Stomach (tissue), 9 donors: ENCODE data around the gene DPF3. TPM values are rescaled to one million over a fixed set of nuclear protein-coding genes. Genes with fewer than 3 reads are reported as not detected.

Experiments used
- DNase-seq, 2 donors: peaks; one replicate each; pipeline versions ENCODE4 v3.0.0 to v3.0.0-alpha.2; 2013 to 2019
- H3K27ac ChIP-seq, 5 donors: fragments of 200-600 bp in 4 of 5; sonication (generic) in 4 of 5; one replicate each; pipeline ENCODE4 v1.5.1; 2013 to 2019; ENCODE audit warnings: mild to moderate bottlenecking in 1 of 5, moderate library complexity in 1 of 5
- H3K27me3 ChIP-seq, 3 donors: fragments of 200-600 bp; sonication (generic); one replicate each; pipeline ENCODE4 v1.5.1; 2017 to 2019; ENCODE audit warnings: mixed run types in 1 of 3
- H3K36me3 ChIP-seq, 4 donors: fragments of 200-600 bp; sonication (generic); 1 replicate in 3 of 4; 2 replicates in 1 of 4; pipeline ENCODE4 v1.5.1; 2016 to 2019
- H3K4me1 ChIP-seq, 4 donors: fragments of 200-600 bp; sonication (generic); one replicate each; pipeline ENCODE4 v1.5.1; 2016 to 2019
- H3K4me3 ChIP-seq, 4 donors: fragments of 200-600 bp; sonication (generic) in 3 of 4; one replicate each; pipeline ENCODE4 v1.5.1; 2016 to 2019; ENCODE audit warnings: mild to moderate bottlenecking in 1 of 4
- H3K9me3 ChIP-seq, 4 donors: fragments of 200-600 bp; sonication (generic); one replicate each; pipeline ENCODE4 v1.5.1; 2016 to 2019
- EP300 ChIP-seq: sonication (generic); formaldehyde crosslinking; IDR thresholded peaks from one replicate; pipeline ENCODE4 v1.6.1; 2017; ENCODE audit warnings: antibody characterized with exemption
- POLR2A ChIP-seq, 4 donors: fragments of 450-650 bp; IDR thresholded peaks; one replicate each; pipeline ENCODE4 v1.6.1; 2016; ENCODE audit warnings: antibody characterized with exemption in 4 of 4, control low read depth in 2 of 4, mild to moderate bottlenecking in 1 of 4, moderate library complexity in 1 of 4
- POLR2AphosphoS5 ChIP-seq, 3 donors: sonication (generic); formaldehyde crosslinking; IDR thresholded peaks; one replicate each; pipeline ENCODE4 v1.6.1; 2016; ENCODE audit warnings: antibody characterized with exemption in 3 of 3
- WGBS, 5 donors: extraction: QIAGEN DNeasy Blood & Tissue Kit in 3 of 5; methylation state at CpG; one replicate each; pipeline versions ENCODE4 v1.1.5 to v1.1.7; 2013 to 2018; 5-methylcytosine and 5-hydroxymethylcytosine counted together
- intact Hi-C: fragments of 100-400 bp; cut with DNase I; formaldehyde crosslinking; loops from one replicate; pipeline ENCODE4 v1.15.1; 2023; ENCODE audit warnings: low total_unique reads
- polyA plus RNA-seq, 3 donors: library from polyadenylated mRNA; stranded (reverse); fragments of 200-250 nt; gene quantifications; one replicate each; pipeline ENCODE4 v1.2.3, GENCODE V29; 2013
- total RNA-seq, 5 donors: library from RNA; depleted of rRNA; stranded (reverse); fragments of >200 nt; gene quantifications; one replicate each; pipeline versions ENCODE4 v1.1.0 to v1.2.3, GENCODE V29; 2014 to 2016
- TF ChIP-seq, protein P1 (sequence below), 7 experiments: fragments of 450-650 bp in 4 of 7; fragments of 200-600 bp in 3 of 7; sonication (generic) in 3 of 7; IDR thresholded peaks; one replicate each; pipeline ENCODE4 v1.5.1; 2016 to 2019; ENCODE audit warnings: antibody characterized with exemption in 7 of 7, control low read depth in 2 of 7, mild to moderate bottlenecking in 1 of 7
- donor health status: healthy with polysubstance abuse.
- donor health status: Bipolar disorder and iron deficiency.
- donor health status: healthy.

DPF3 gene
- total and polyA plus RNA-seq, 8 donors, result 0.20 to 113 (median 3.7) TPM

DNA sequence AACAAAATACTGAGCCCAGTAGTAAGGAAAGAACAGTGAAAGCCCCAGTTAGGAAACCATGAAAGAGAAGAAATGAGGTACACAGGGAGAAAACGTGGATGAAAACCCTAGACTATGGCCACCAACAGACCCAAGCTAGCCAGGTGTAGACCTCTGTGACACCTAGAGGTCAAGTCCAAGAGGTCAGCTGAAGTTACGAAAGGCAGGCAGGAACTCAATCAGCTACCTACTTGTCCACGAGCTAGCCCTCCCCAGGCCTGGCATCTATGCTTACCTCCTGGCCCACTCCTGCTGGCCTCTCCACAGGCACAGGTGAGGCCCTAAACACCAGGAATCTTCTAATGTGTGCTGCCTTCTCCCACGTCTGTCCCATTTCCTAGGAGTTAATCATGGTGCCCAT lies 48.7 kb downstream of the DPF3 start:
- intact Hi-C loops, result no loop called here
- Histone ChIP-seq H3K27me3 (peaks cover 0 to 1% (median 0%) of the 10 kb centered on the region in 3 donors), H3K9me3 (no peaks in the 10 kb centered on the region), H3K4me3 (no peak overlapping the region), H3K4me1 (no peaks in the 10 kb centered on the region), H3K27ac (no peak overlapping the region), H3K36me3 (no peaks in the 10 kb centered on the region)
- 81 to 90% (median 84%) methylated on average over 4 of the region's 4 CpGs for WGBS, 5 donors
- DNase-seq, result no peak
- TF ChIP-seq, protein P1, sequence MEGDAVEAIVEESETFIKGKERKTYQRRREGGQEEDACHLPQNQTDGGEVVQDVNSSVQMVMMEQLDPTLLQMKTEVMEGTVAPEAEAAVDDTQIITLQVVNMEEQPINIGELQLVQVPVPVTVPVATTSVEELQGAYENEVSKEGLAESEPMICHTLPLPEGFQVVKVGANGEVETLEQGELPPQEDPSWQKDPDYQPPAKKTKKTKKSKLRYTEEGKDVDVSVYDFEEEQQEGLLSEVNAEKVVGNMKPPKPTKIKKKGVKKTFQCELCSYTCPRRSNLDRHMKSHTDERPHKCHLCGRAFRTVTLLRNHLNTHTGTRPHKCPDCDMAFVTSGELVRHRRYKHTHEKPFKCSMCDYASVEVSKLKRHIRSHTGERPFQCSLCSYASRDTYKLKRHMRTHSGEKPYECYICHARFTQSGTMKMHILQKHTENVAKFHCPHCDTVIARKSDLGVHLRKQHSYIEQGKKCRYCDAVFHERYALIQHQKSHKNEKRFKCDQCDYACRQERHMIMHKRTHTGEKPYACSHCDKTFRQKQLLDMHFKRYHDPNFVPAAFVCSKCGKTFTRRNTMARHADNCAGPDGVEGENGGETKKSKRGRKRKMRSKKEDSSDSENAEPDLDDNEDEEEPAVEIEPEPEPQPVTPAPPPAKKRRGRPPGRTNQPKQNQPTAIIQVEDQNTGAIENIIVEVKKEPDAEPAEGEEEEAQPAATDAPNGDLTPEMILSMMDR (IDR thresholded peaks at IDR 0.05), result no peak
- no peak for TF ChIP-seq POLR2A (IDR thresholded peaks at IDR 0.05)
- TF ChIP-seq EP300, result no peak
- TF ChIP-seq POLR2AphosphoS5 (IDR thresholded peaks at IDR 0.05), result no peak

- TF ChIP-seq, protein P1 (IDR thresholded peaks at IDR 0.05), result no peak
- no peaks in the 10 kb centered on the region for H3K4me1 ChIP-seq
- no peaks in the 10 kb centered on the region for H3K36me3 ChIP-seq
- peaks cover 0 to 8% (median 0%) of the 10 kb centered on the region in 3 donors for H3K27me3 ChIP-seq
- no peaks in the 10 kb centered on the region for H3K9me3 ChIP-seq
- no peak overlapping the region for H3K4me3 ChIP-seq
- no peak overlapping the region for H3K27ac ChIP-seq
- WGBS, 5 donors, result 74 to 84% (median 78%) methylated on average over 3 of the region's 3 CpGs
- intact Hi-C loops, result no loop called here
- no peak for DNase-seq
These were observed 49.4 kb downstream of the DPF3 start for GRCh38 chr14:72844524-72844923.

DNA sequence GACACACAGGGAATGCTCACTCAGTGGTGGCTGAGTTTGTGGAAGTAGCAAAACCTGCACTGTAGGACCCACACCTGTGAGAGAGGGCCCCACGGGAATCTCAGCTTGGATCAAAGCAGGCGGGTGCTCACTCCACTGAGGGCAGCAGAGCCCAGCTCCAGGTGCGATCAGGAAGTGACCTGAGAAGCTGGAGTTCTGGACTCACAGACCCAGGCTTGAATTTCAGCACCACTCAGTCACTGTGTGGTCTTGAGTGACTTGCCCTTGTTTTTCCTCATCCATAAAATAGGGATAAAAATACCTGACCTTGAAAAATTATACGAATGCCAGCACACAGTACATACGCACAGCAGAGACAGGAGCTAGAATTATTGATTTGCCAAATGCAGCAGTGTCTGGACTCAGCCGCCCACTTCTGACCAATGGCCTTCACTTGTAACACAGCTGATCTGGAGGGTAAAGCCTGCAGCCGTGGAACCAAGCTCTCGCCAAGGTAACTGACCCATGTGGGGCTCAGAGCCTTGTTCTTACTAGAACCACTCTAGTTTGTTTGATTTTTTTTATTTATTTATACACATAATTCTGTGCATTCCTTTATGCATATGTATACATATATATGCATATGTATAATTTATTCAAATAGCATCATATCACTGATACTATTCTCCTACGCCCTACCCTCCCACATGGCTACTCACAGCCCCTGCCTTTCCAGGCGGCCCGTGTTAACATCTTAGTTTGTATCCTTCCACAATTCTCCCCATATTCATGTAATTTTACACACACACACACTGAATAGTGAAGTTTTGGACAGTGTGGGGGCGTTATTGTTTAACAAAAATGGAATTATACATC lies 53.9 kb downstream of the DPF3 start:
- 75 to 81% (median 77%) methylated on average over 12 of the region's 12 CpGs for WGBS, 5 donors
- intact Hi-C loops, result no loop called here
- H3K27me3 ChIP-seq, result peaks cover 0 to 10% (median 0%) of the 10 kb centered on the region in 3 donors
- no peaks in the 10 kb centered on the region for H3K4me1 ChIP-seq
- TF ChIP-seq, protein P1 (IDR thresholded peaks at IDR 0.05), result no peak
- TF ChIP-seq EP300 (no peak), POLR2A (IDR thresholded peaks at IDR 0.05) (no peak), POLR2AphosphoS5 (IDR thresholded peaks at IDR 0.05) (no peak)
- H3K4me3 ChIP-seq, result no peak overlapping the region
- no peak overlapping the region for H3K27ac ChIP-seq
- H3K36me3 ChIP-seq, result no peaks in the 10 kb centered on the region
- H3K9me3 ChIP-seq, result no peaks in the 10 kb centered on the region
- no peak for DNase-seq

DNA sequence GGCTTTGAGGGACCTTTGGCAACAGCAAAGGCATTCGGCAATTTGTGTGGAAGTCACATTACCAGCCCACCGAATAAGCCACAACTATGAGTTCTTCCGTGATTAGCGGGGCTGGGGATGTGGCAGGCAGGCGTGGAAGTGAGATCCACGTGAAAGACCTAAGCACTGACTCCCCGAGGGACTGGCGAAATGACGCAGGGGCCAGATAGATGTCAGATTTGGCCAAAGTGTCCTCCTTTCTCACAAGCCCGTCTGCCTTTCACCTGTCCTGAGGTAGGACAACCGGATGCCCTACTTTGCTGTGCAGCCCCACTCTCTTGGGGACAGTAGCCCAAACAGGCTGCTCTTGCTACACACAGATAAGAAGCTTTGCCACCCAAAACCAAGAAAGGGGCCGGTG lies 54.5 kb downstream of the DPF3 start:
- no peak overlapping the region for H3K27ac ChIP-seq
- H3K9me3 ChIP-seq, result no peaks in the 10 kb centered on the region
- intact Hi-C loops, result no loop called here
- no peaks in the 10 kb centered on the region for H3K4me1 ChIP-seq
- 86 to 94% (median 92%) methylated on average over 12 of the region's 12 CpGs for WGBS, 5 donors
- no peak for TF ChIP-seq POLR2AphosphoS5 (IDR thresholded peaks at IDR 0.05)
- no peak for TF ChIP-seq EP300
- TF ChIP-seq, protein P1 (IDR thresholded peaks at IDR 0.05), result no peak
- TF ChIP-seq POLR2A (IDR thresholded peaks at IDR 0.05), result no peak
- no peak for DNase-seq
- H3K4me3 ChIP-seq, result no peak overlapping the region
- H3K27me3 ChIP-seq, result peaks cover 0 to 10% (median 0%) of the 10 kb centered on the region in 3 donors
- H3K36me3 ChIP-seq, result no peaks in the 10 kb centered on the region
